H1 (cell line): ENCODE measurements around the gene PCCA. TPM values are rescaled to one million over a fixed set of nuclear protein-coding genes. Genes with fewer than 3 reads are reported as not detected.

Source experiments
- CTCF ChIA-PET: fragments of 300-600 bp; sonication (Branson Sonifier 250); formaldehyde crosslinking; loops from one replicate; lab custom pipeline; 2021; ENCODE audit not compliant: partially characterized antibody; lab: Charles Lee
- POLR2A ChIA-PET: fragments of 300-600 bp; sonication (Branson Sonifier 250); formaldehyde crosslinking; loops from one replicate; lab custom pipeline; 2021; ENCODE audit warnings: inconsistent platforms; ENCODE audit not compliant: partially characterized antibody; lab: Charles Lee
- DNase-seq, 2 experiments: peaks; one replicate each; pipeline versions ENCODE4 v3.0.0 to v3.0.0-alpha.2; 2010 to 2022; ENCODE audit warnings: low spot score in 2 of 2, low read depth in 1 of 2, mixed read lengths in 1 of 2
- FAIRE-seq: peaks from 2 replicates; lab custom pipeline; 2011; peaks lifted over from hg19 to GRCh38; lab: Jason Lieb, UNC
- H2AFZ ChIP-seq: 2 replicates; pipeline ENCODE4 v1.8.1; 2012; ENCODE audit warnings: low read length, inconsistent platforms
- H2AK5ac ChIP-seq: 2 replicates; pipeline ENCODE4 v1.6.1; 2013; ENCODE audit warnings: low read depth, low read length
- H2BK120ac ChIP-seq: replicated peaks from 2 replicates; pipeline ENCODE3; 2013; ENCODE audit warnings: low read depth, low read length, inconsistent platforms
- H2BK12ac ChIP-seq: 2 replicates; pipeline ENCODE4 v1.6.1; 2013; ENCODE audit warnings: low read depth, low read length
- H2BK15ac ChIP-seq: 2 replicates; pipeline ENCODE4 v1.6.1; 2013; ENCODE audit warnings: low read length
- H2BK20ac ChIP-seq: 2 replicates; pipeline ENCODE4 v1.6.1; 2013; ENCODE audit warnings: low read length
- H2BK5ac ChIP-seq: 2 replicates; pipeline ENCODE4 v1.6.1; 2013; ENCODE audit warnings: low read depth, low read length
- H3K14ac ChIP-seq: 2 replicates; pipeline ENCODE4 v1.6.1; 2013; ENCODE audit warnings: inconsistent platforms; ENCODE audit not compliant: insufficient read length
- H3K18ac ChIP-seq: 2 replicates; pipeline ENCODE4 v1.6.1; 2013; ENCODE audit warnings: low read length; ENCODE audit errors: extremely low read depth
- H3K23ac ChIP-seq: 2 replicates; pipeline ENCODE4 v1.6.1; 2013; ENCODE audit warnings: inconsistent platforms; ENCODE audit not compliant: insufficient read length
- H3K23me2 ChIP-seq: 2 replicates; pipeline ENCODE4 v1.6.1; 2013; ENCODE audit warnings: low read depth, low read length
- H3K27ac ChIP-seq: 2 replicates; pipeline ENCODE4 v1.6.1; 2011; ENCODE audit warnings: low read depth, low read length, inconsistent platforms
- H3K27me3 ChIP-seq, 4 experiments: replicated peaks in 1 of 4; 1 replicate in 1 of 4; 2 replicates in 3 of 4; pipeline versions ENCODE4 v1.6.1 to v1.8.1; 2011 to 2013; ENCODE audit warnings: low read length in 3 of 4, mild to moderate bottlenecking in 3 of 4, inconsistent platforms in 2 of 4, mixed read lengths in 2 of 4, moderate library complexity in 1 of 4; ENCODE audit not compliant: control insufficient read depth in 3 of 4, insufficient read depth in 3 of 4; ENCODE audit errors: extremely low read depth in 1 of 4
- H3K36me3 ChIP-seq, 4 experiments: 2 replicates each; pipeline versions ENCODE4 v1.6.1 to v1.8.1; 2011 to 2013; ENCODE audit warnings: mild to moderate bottlenecking in 4 of 4, low read length in 3 of 4, moderate library complexity in 2 of 4, control low read depth in 1 of 4, inconsistent platforms in 1 of 4; ENCODE audit not compliant: insufficient read depth in 4 of 4, control insufficient read depth in 2 of 4
- H3K4ac ChIP-seq: replicated peaks from 2 replicates; pipeline ENCODE3; 2013; ENCODE audit warnings: low read length, low read depth, mixed read lengths, inconsistent platforms; ENCODE audit not compliant: insufficient read length
- H3K4me1 ChIP-seq, 4 experiments: replicated peaks in 1 of 4; 1 replicate in 1 of 4; 2 replicates in 3 of 4; pipeline versions ENCODE4 v1.6.1 to v1.8.1; 2011 to 2013; ENCODE audit warnings: low read length in 3 of 4, inconsistent platforms in 2 of 4, mixed read lengths in 1 of 4; ENCODE audit not compliant: insufficient read depth in 4 of 4, control insufficient read depth in 3 of 4
- H3K4me2 ChIP-seq, 2 experiments: 2 replicates each; pipeline versions ENCODE4 v1.6.1 to v1.8.1; 2011 to 2013; ENCODE audit warnings: low read depth in 2 of 2, low read length in 2 of 2, control low read depth in 1 of 2, inconsistent platforms in 1 of 2, mild to moderate bottlenecking in 1 of 2; ENCODE audit not compliant: insufficient read depth in 1 of 2
- H3K4me3 ChIP-seq, 4 experiments: fragments of 200-600, 300-600 bp in 1 of 4; sonication (generic), shearing (Covaris generic), sonication (Bioruptor Twin) in 1 of 4; 2 replicates each; pipeline versions ENCODE4 v1.5.1 to v1.8.1; 2011 to 2016; ENCODE audit warnings: low read length in 4 of 4, low read depth in 3 of 4, control low read depth in 2 of 4, inconsistent platforms in 2 of 4, mild to moderate bottlenecking in 2 of 4, mixed read lengths in 1 of 4, moderate library complexity in 1 of 4; ENCODE audit not compliant: insufficient read depth in 2 of 4; ENCODE audit errors: extremely low read depth in 1 of 4
- H3K56ac ChIP-seq: replicated peaks from 2 replicates; pipeline ENCODE3; 2013; ENCODE audit warnings: low read depth, mild to moderate bottlenecking, mixed read lengths, low read length, inconsistent platforms; ENCODE audit not compliant: insufficient read length
- H3K79me1 ChIP-seq: 2 replicates; pipeline ENCODE4 v1.6.1; 2013; ENCODE audit warnings: low read depth, low read length, control low read depth
- H3K79me2 ChIP-seq, 2 experiments: 2 replicates each; pipeline versions ENCODE4 v1.6.1 to v1.8.1; 2012 to 2013; ENCODE audit warnings: low read length in 2 of 2, mild to moderate bottlenecking in 2 of 2, inconsistent platforms in 1 of 2; ENCODE audit not compliant: insufficient read depth in 2 of 2, control insufficient read depth in 1 of 2
- H3K9ac ChIP-seq, 4 experiments: replicated peaks in 1 of 4; 1 replicate in 1 of 4; 2 replicates in 3 of 4; pipeline versions ENCODE4 v1.6.1 to v1.8.1; 2011 to 2013; ENCODE audit warnings: low read depth in 3 of 4, low read length in 3 of 4, control low read depth in 2 of 4, mild to moderate bottlenecking in 2 of 4, moderate library complexity in 2 of 4, inconsistent platforms in 1 of 4; ENCODE audit errors: extremely low read depth in 1 of 4
- H3K9me3 ChIP-seq, 2 experiments: 2 replicates each; pipeline versions ENCODE4 v1.6.1 to v1.8.1; 2012 to 2013; ENCODE audit warnings: mild to moderate bottlenecking in 2 of 2, moderate library complexity in 2 of 2, control low read depth in 1 of 2, inconsistent platforms in 1 of 2, low read depth in 1 of 2, low read length in 1 of 2, mixed read lengths in 1 of 2; ENCODE audit not compliant: insufficient read depth in 2 of 2
- H4K20me1 ChIP-seq, 2 experiments: replicated peaks in 1 of 2; 2 replicates each; pipeline versions ENCODE3 to v1.8.1; 2011 to 2013; ENCODE audit warnings: inconsistent platforms in 2 of 2, low read length in 2 of 2, mild to moderate bottlenecking in 1 of 2; ENCODE audit not compliant: insufficient read depth in 2 of 2, control insufficient read depth in 1 of 2
- H4K5ac ChIP-seq: 2 replicates; pipeline ENCODE4 v1.6.1; 2013; ENCODE audit warnings: low read length, low read depth, mixed read lengths, inconsistent platforms; ENCODE audit not compliant: insufficient read length
- H4K8ac ChIP-seq: 2 replicates; pipeline ENCODE4 v1.8.0; 2013; ENCODE audit warnings: mild to moderate bottlenecking, moderate library complexity, low read length, inconsistent platforms; ENCODE audit not compliant: insufficient read depth; ENCODE audit errors: extremely low read depth
- H4K91ac ChIP-seq: replicated peaks from 2 replicates; pipeline ENCODE3; 2013; ENCODE audit warnings: low read length, mixed read lengths, inconsistent platforms; ENCODE audit not compliant: insufficient read length
- ASH2L ChIP-seq: fragments of 200-600, 300-600 bp; sonication (generic); IDR thresholded peaks from one replicate; pipeline ENCODE4 v1.7.1; 2017; ENCODE audit warnings: low read length
- BACH1 ChIP-seq: IDR thresholded peaks from 2 replicates; pipeline ENCODE4 v1.6.1; 2012; ENCODE audit warnings: low read length, improper control_type of control experiment
- BCL11A ChIP-seq, 2 experiments: IDR thresholded peaks; one replicate each; pipeline ENCODE4 v1.6.1; 2011; ENCODE audit warnings: low read depth in 2 of 2, low read length in 2 of 2, mild to moderate bottlenecking in 2 of 2
- CEBPB ChIP-seq: IDR thresholded peaks from 2 replicates; pipeline ENCODE4 v1.6.1; 2012; ENCODE audit warnings: low read depth, low read length
- CHD1 ChIP-seq: IDR thresholded peaks from 2 replicates; pipeline ENCODE4 v1.6.1; 2012; ENCODE audit warnings: low read depth, low read length, improper control_type of control experiment
- CTBP2 ChIP-seq: IDR thresholded peaks from 2 replicates; pipeline ENCODE4 v1.7.0; 2011; ENCODE audit warnings: borderline replicate concordance, mild to moderate bottlenecking, moderate library complexity, mixed read lengths, low read length; ENCODE audit not compliant: insufficient read depth, insufficient read length
- EGR1 ChIP-seq: IDR thresholded peaks from 2 replicates; pipeline ENCODE4 v1.6.1; 2011; ENCODE audit warnings: low read depth, low read length, borderline replicate concordance
- EP300 ChIP-seq, 2 experiments: IDR thresholded peaks; 1 replicate in 1 of 2; 2 replicates in 1 of 2; pipeline ENCODE4 v1.6.1; 2011 to 2012; ENCODE audit warnings: low read depth in 2 of 2, low read length in 2 of 2, mild to moderate bottlenecking in 2 of 2, borderline replicate concordance in 1 of 2, inconsistent platforms in 1 of 2, moderate library complexity in 1 of 2
- FOSL1 ChIP-seq: IDR thresholded peaks from 2 replicates; pipeline ENCODE4 v1.6.1; 2011; ENCODE audit warnings: mild to moderate bottlenecking, low read depth, low read length, moderate library complexity; ENCODE audit not compliant: insufficient read depth
- GABPA ChIP-seq: IDR thresholded peaks from 2 replicates; pipeline ENCODE4 v1.6.1; 2011; ENCODE audit warnings: mild to moderate bottlenecking, low read length, moderate library complexity, borderline replicate concordance; ENCODE audit not compliant: insufficient read depth
- KDM4A ChIP-seq: IDR thresholded peaks from one replicate; pipeline ENCODE4 v1.7.1; 2012; ENCODE audit warnings: low read depth, mild to moderate bottlenecking, moderate library complexity, low read length, inconsistent platforms; ENCODE audit not compliant: severe bottlenecking
- PHF8 ChIP-seq: fragments of 200-600 bp; sonication (generic); conservative IDR thresholded peaks from 2 replicates; pipeline ENCODE4 v1.7.1; 2012; ENCODE audit warnings: low read depth, mild to moderate bottlenecking, inconsistent platforms, low read length, moderate library complexity
- SIRT6 ChIP-seq: IDR thresholded peaks from one replicate; pipeline ENCODE4 v1.7.1; 2012; ENCODE audit warnings: low read length, inconsistent platforms
- WGBS, 2 experiments: shearing (Covaris generic) in 1 of 2; methylation state at CpG; one replicate each; pipeline versions ENCODE4 v1.1.6 to v1.1.7; 2013 to 2015; ENCODE audit warnings: low lambda C conversion rate in 2 of 2, mixed read lengths in 2 of 2, inconsistent platforms in 1 of 2, low coverage in 1 of 2, missing lambda C conversion rate in 1 of 2; ENCODE audit not compliant: insufficient replicate concordance in 2 of 2, insufficient coverage in 1 of 2, insufficient read length in 1 of 2; ENCODE audit errors: extremely low coverage in 1 of 2, missing lambda C conversion rate in 1 of 2; 5-methylcytosine and 5-hydroxymethylcytosine counted together
- polyA plus RNA-seq, 7 experiments: library from polyadenylated mRNA; depleted of rRNA in 3 of 7; stranded (reverse) in 5 of 7; unstranded in 2 of 7; fragments of >200 nt in 5 of 7; fragments of 200-250 nt in 2 of 7; gene quantifications; 1 replicate in 5 of 7; 2 replicates in 1 of 7; 4 replicates in 1 of 7; pipeline versions ENCODE4 v1.2.1 to v1.2.3, GENCODE V29; 2011 to 2013; ENCODE audit warnings: missing spikeins in 2 of 7, mixed read lengths in 2 of 7
- total RNA-seq: library from RNA; stranded (reverse); fragmentation: NEBNext Ultra II Directional; extraction: Animal tissue kit (Norgen Biotek cat#: 25700); gene quantifications from 2 replicates; pipeline ENCODE4 v1.2.1, GENCODE V29; 2021
- TF ChIP-seq, protein P1 (sequence below): IDR thresholded peaks from 2 replicates; pipeline ENCODE4 v1.6.1; 2011; ENCODE audit warnings: low read depth, mild to moderate bottlenecking, low read length; ENCODE audit not compliant: insufficient read depth

The PCCA gene
- total and polyA plus RNA-seq, 2 of the 8 experiments (the other 6 are each of a cell fraction or from before 2014, with no cell fraction given): 18.4 to 49.8 TPM

DNA sequence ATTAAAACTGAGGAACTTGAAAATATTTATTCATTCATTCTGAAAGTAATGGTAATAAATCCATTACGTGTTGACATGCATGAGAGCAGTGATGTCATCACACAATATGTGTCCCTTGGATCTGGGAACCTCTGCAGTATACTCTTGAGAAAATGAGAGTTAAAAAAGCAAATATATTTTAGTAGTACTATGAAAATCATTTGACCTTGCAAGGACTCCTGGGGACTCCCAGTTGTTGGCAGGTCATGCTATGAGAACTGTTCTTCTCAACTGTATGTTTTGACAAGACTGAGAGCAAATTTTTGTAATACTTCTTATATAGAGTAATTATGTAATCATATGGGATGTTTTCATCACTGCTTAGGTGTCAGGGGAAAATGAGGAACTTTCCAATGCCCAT lies 249.4 kb downstream of the PCCA start:
- Histone ChIP-seq H2BK20ac (no peak overlapping the region), H2BK12ac (no peak overlapping the region), H3K4ac (no peak overlapping the region), H3K4me2 (no peak overlapping the region), H3K36me3 (peaks cover 0 to 8% (median 2%) of the 10 kb centered on the region in 4 experiments; a peak in 4 of 8 replicates), H3K14ac (no peak overlapping the region), H3K9ac (no peak overlapping the region), H2AFZ (no peak overlapping the region), H3K79me1 (no peaks in the 10 kb centered on the region), H3K56ac (no peak overlapping the region), H2AK5ac (no peak overlapping the region), H4K5ac (no peak overlapping the region), H4K91ac (no peak overlapping the region), H2BK5ac (no peak overlapping the region), H2BK120ac (no peak overlapping the region), H4K8ac (no peak overlapping the region), H3K4me3 (no peak overlapping the region), H3K23ac (no peak overlapping the region), H3K27me3 (no peaks in the 10 kb centered on the region), H3K27ac (no peak overlapping the region), H3K23me2 (no peaks in the 10 kb centered on the region), H2BK15ac (no peak overlapping the region), H3K9me3 (0 out of 4 replicates have a peak, but pooled peaks cover 0 to 2% of the 10 kb centered on the region in 2 experiments), H4K20me1 (no peaks in the 10 kb centered on the region), H3K79me2 (no peaks in the 10 kb centered on the region), H3K18ac (no peak overlapping the region), H3K4me1 (peaks cover 0 to 2% (median under 1%) of the 10 kb centered on the region in 4 experiments; a peak in 5 of 7 replicates)
- FAIRE-seq (no peak), DNase-seq (no peak)
- CTCF ChIA-PET: no interaction called here
- POLR2A ChIA-PET: no interaction called here
- WGBS, 2 experiments: 81% methylated on average over 1 of the region's 1 CpG; no CpG with 5 or more reads in 1 of the 2 experiments
- TF ChIP-seq KDM4A (no peak), CEBPB (no peak), EP300 (IDR thresholded peaks at IDR 0.05; ENCODE audit: borderline replicate concordance in 1 of 2, low read depth in 2 of 2, low read length in 2 of 2) (no peak), CTBP2 (no peak), ASH2L (no peak), GABPA (no peak), BCL11A (IDR thresholded peaks at IDR 0.05; ENCODE audit: low read depth in 2 of 2, low read length in 2 of 2) (no peak), BACH1 (no peak), SIRT6 (no peak), FOSL1 (no peak), EGR1 (no peak), CHD1 (no peak), PHF8 (no peak)
- TF ChIP-seq, protein P1, sequence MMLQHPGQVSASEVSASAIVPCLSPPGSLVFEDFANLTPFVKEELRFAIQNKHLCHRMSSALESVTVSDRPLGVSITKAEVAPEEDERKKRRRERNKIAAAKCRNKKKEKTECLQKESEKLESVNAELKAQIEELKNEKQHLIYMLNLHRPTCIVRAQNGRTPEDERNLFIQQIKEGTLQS: no peak
